NB4 (cell line): ENCODE data around the gene KNCN.

Experiments
- DNase-seq: peaks from one replicate; pipeline ENCODE4 v3.0.0; 2010; ENCODE audit warnings: low read depth
- H3K4me3 ChIP-seq: one replicate; pipeline ENCODE4 v1.5.1; 2011; ENCODE audit warnings: mild to moderate bottlenecking, low read depth, low read length, moderate library complexity
- CTCF ChIP-seq: IDR thresholded peaks from one replicate; pipeline ENCODE4 v1.5.1; 2012; ENCODE audit warnings: low read depth, low read length
- MAX ChIP-seq: IDR thresholded peaks from 2 replicates; pipeline ENCODE4 v1.6.1; 2011; ENCODE audit warnings: low read depth, low read length
- MYC ChIP-seq: IDR thresholded peaks from 2 replicates; pipeline ENCODE4 v1.6.1; 2011; ENCODE audit warnings: low read depth, low read length
- POLR2A ChIP-seq: IDR thresholded peaks from 2 replicates; pipeline ENCODE4 v1.6.1; 2011; ENCODE audit warnings: mild to moderate bottlenecking; ENCODE audit not compliant: insufficient read length; ENCODE audit errors: extremely low read depth

Gene KNCN

GRCh38 chr1:46575778-46576177, 24.3 kb upstream of the KNCN start:
- no peak for TF ChIP-seq MAX
- no peak for TF ChIP-seq CTCF
- TF ChIP-seq POLR2A = no peak
- TF ChIP-seq MYC = no peak
- no peak for DNase-seq
- no peak overlapping the region for H3K4me3 ChIP-seq

DNA sequence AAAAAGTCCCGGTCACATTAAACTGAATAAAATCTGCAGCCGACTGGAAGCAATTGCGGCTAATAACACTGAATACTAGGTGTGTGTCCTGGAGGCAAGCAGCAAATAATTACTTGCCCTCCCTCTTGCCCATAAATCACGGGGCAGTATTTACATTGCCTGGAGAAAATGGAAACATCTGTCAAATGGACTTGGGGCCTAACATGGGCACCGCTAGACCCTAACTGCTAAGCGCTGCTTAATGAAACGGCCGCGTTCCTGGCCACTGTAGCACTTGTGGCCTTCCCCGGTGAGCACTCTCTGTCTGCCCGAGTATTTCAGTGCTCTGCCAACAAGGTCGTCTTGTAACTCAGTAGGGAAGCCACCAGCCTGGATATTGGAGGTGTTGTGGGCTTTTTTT, 23.9 kb upstream of the KNCN start:
- no peak for DNase-seq
- TF ChIP-seq MYC (no peak), CTCF (no peak), POLR2A (no peak), MAX (no peak)
- H3K4me3 ChIP-seq = no peak overlapping the region

- no peak overlapping the region for H3K4me3 ChIP-seq
- no peak for DNase-seq
- TF ChIP-seq POLR2A (no peak), CTCF (no peak), MYC (no peak), MAX (no peak)
These were observed 20.3 kb upstream of the KNCN start for GRCh38 chr1:46571691-46572225.

GRCh38 chr1:46569884-46570725, 18.7 kb upstream of the KNCN start:
- DNase-seq = no peak
- no peak overlapping the region for H3K4me3 ChIP-seq

DNA sequence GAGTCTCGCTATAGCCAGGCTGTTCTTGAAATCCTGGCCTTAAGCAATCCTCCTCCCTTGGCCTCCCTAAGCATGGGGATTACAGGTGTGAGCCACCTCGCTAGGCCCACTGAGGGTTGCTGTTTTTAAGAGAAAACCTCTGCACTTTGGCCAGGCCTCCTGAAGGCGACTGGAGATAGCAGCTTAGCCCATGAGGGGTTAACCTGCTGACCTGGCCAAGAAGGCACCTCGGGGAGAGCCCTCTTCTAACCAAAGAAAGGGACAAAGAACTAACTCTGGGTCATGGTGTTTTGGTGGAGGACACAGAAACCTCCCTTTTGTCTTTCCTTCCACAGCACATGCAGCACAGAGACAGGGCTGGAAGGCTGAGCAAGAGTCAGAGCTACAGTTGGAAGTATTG, 17.7 kb upstream of the KNCN start:
- DNase-seq = no peak
- H3K4me3 ChIP-seq = no peak overlapping the region
- TF ChIP-seq POLR2A (no peak), MYC (no peak), MAX (no peak), CTCF (no peak)

More at GRCh38 chr1:46569884-46570725, 18.7 kb upstream of the KNCN start:
- TF ChIP-seq MYC = no peak
- TF ChIP-seq CTCF = no peak
- TF ChIP-seq MAX = no peak
- no peak for TF ChIP-seq POLR2A
